ENCODE data around the gene GPR156. TPM values are rescaled to one million over a fixed set of nuclear protein-coding genes. Genes with fewer than 3 reads are reported as not detected.

Gene GPR156
- total RNA-seq = 0.44 and 1.4 TPM in 2 replicates

DNA sequence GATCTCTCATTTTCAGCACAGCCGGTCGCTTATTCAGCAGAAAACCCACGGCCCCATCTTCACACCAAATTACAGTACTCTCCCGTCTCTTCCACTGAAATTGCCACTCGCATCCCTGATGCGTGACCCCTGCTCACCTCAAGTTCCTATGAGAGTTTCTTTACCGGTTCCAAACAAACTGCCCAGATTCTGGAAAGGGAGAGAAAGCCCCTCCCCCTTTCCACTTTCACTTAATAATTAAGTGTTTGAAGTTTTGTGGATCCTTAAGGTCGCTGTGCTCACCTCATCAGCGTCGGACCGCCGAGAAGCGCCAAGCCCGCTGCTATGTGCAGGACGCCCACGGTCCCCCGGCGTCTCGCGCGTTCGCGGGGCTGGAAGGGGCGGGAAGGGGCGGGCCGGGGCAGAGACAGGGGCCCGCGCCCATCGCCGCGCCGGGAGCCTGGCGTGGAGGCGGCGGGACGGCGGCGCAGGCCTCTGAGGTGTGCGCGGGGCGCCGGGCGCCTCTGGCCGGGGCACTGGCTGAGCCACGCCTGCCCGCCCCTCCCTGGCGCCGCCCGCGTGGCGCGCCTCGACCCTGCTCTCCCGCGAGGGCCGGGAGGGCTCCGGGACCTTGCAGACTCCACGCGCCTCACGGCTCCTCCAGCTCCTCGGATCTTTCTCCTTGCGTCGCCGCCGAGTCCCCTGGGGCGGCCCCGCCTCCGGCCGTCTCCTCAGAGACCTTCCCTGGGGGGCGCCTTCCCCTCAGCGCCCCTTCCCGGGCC is at the start of gene GPR156:
Gene GPR156 (minus strand): TSS at position 476 of the 761 bp plus-strand sequence. CDS start 41,124 bp downstream, outside the sequence.

Small RNA genes lying within 50 kb of the gene (small RNA-seq; reads per million reads assigned to genes)
- gene RF00019 (ENCODE audit: low replicate concordance) = not detected
- gene RN7SL397P (ENCODE audit: low replicate concordance) = not detected

Other genes with a start within 250 kb of the GPR156 start
- gene GSK3B, start 190.8 kb downstream of the GPR156 start, total RNA-seq = 70.5 and 77.9 TPM in 2 replicates
- 23.4 and 50.4 TPM in 2 replicates for gene LRRC58, start 64.1 kb upstream of the GPR156 start, total RNA-seq
- 528 and 957 TPM in 2 replicates for gene FSTL1, start 165.8 kb upstream of the GPR156 start, total RNA-seq